Uterus (tissue), 2 donors: Measurements from ENCODE around the gene DCAF10.

Experiments used
- POLR2A ChIP-seq, 2 donors: fragments of 450-650 bp; IDR thresholded peaks; one replicate each; pipeline ENCODE4 v1.6.1; 2016; ENCODE audit warnings: antibody characterized with exemption in 2 of 2, mild to moderate bottlenecking in 1 of 2, moderate library complexity in 1 of 2
- TF ChIP-seq, protein P1 (sequence below), 4 experiments: fragments of 200-600 bp in 2 of 4; fragments of 450-650 bp in 2 of 4; sonication (generic) in 2 of 4; IDR thresholded peaks; one replicate each; pipeline ENCODE4 v1.5.1; 2016 to 2019; ENCODE audit warnings: antibody characterized with exemption in 4 of 4, mild to moderate bottlenecking in 2 of 4, moderate library complexity in 1 of 4

DNA sequence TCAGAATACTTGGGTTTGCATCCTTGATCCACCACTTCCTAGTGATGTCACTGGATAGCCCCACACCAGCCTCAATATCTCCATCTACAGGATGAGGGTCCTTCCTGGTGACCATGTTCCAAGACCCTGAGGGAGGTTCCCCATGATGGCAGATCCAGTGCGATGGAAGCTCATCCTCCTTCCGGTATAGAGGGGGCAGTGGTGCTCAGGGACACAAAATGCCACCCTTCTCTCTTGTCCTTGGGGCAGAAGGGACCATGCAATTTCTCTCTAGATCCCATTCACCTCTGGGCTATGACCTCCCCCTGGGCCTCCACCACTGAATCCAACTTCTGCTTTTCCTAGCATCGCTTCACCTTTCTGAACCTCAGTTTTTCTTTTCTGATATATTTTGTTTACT, 108.7 kb downstream of the DCAF10 start:
- TF ChIP-seq POLR2A (IDR thresholded peaks at IDR 0.05), result no peak
- TF ChIP-seq, protein P1, sequence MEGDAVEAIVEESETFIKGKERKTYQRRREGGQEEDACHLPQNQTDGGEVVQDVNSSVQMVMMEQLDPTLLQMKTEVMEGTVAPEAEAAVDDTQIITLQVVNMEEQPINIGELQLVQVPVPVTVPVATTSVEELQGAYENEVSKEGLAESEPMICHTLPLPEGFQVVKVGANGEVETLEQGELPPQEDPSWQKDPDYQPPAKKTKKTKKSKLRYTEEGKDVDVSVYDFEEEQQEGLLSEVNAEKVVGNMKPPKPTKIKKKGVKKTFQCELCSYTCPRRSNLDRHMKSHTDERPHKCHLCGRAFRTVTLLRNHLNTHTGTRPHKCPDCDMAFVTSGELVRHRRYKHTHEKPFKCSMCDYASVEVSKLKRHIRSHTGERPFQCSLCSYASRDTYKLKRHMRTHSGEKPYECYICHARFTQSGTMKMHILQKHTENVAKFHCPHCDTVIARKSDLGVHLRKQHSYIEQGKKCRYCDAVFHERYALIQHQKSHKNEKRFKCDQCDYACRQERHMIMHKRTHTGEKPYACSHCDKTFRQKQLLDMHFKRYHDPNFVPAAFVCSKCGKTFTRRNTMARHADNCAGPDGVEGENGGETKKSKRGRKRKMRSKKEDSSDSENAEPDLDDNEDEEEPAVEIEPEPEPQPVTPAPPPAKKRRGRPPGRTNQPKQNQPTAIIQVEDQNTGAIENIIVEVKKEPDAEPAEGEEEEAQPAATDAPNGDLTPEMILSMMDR (IDR thresholded peaks at IDR 0.05), result no peak
